NCI-H345 (cell line): ENCODE measurements around the gene KRTAP12-4.
"Not testable (repeated sequence)": the region's sequence is repeated elsewhere in the genome, so short reads cannot be mapped to it uniquely, and the experiment has no call there.

Source experiments
- DNase-seq: peaks from one replicate; lab custom pipeline; 2025; lab: John Stamatoyannopoulos, UW

KRTAP12-4 gene

GRCh38 chr21:44630440-44630839 lies 24.0 kb downstream of the KRTAP12-4 start:
- no peak for DNase-seq

GRCh38 chr21:44628707-44629391 lies 25.6 kb downstream of the KRTAP12-4 start:
- no peak for DNase-seq

DNA sequence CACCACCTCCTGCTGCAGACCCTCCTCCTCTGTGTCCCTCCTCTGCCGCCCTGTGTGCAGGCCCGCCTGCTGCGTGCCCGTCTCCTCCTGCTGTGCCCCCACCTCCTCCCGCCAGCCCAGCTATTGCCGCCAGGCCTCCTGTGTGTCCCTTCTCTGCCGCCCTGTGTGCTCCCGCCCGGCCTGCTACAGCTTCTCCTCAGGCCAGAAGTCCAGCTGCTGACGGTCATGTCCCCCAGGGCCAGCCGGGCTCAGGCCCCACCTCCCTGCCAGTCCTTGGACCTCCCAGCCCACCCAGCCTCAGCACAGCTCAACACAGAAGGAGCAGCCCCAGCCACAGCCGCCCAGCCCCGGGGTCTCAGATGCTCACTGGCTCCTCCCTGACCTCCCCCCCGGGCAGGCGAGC lies 26.6 kb downstream of the KRTAP12-4 start:
- not testable (repeated sequence) for DNase-seq

GRCh38 chr21:44627181-44627822 lies 27.2 kb downstream of the KRTAP12-4 start:
- DNase-seq: not testable (repeated sequence)

- DNase-seq: no peak
These were observed 27.8 kb downstream of the KRTAP12-4 start, which contains the start of gene KRTAP10-9 for GRCh38 chr21:44626673-44627143. Gene KRTAP10-9, plus strand, starts transcription at chr21:44627093. Its CDS starts 79 bp downstream, at chr21:44627172.

DNA sequence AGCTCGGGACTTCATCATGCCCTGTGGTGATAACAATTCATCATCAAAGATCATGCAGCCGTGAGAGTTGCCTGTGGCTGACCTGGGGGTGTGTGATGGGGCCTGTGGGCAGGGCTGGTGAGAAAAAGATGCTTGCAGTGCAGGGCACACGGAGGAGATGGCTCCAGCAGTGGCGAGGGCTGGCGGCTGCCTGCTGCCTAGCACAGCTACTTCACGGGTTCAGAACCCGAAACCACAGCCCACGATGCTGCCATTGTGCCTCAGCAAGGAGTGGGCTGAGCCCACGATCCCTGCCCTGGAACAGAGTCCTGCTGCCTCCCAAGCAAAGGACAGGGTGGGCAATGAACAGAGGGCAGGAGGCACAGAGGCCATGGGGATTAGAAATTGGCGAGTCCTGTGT lies 28.2 kb downstream of the KRTAP12-4 start:
- DNase-seq: no peak

DNA sequence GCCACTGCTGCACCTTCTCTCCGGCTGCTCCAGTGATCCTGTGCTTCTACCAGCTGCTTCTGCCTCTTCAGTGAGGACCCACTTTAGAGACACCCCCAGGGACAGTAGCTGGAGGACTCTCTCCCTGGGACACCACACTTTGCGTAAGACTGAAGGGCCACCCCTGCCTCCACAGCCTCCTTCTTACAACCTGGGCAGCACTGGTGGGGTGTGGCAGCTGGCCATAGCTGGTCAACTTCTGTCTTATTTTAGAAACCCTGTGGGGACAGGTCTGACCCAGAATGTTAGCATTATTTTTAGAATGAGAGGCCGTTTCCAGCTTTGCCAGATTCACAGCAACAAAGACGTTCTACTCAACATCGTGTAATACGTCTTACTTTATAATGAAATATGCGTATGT lies 28.7 kb downstream of the KRTAP12-4 start:
- no peak for DNase-seq

DNA sequence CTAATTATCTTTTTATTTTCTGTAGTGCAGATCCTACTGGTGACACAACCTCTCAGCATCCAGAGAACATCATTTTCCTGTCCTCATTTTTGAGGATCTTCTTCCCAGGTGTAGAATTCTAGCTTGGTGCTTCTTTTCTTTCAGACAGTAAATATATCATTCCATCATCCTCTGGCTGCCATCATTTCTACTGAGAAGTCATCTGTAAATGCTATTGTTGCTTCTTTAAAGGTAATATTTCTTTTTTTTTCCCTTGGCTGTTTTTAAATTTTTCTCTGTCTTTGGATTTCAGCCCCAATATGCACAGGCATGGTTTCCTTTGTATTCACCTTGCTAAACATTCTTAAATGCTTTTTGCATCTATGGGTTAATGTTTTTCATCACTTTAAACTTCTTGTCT lies 30.9 kb downstream of the KRTAP12-4 start:
- DNase-seq: no peak

DNA sequence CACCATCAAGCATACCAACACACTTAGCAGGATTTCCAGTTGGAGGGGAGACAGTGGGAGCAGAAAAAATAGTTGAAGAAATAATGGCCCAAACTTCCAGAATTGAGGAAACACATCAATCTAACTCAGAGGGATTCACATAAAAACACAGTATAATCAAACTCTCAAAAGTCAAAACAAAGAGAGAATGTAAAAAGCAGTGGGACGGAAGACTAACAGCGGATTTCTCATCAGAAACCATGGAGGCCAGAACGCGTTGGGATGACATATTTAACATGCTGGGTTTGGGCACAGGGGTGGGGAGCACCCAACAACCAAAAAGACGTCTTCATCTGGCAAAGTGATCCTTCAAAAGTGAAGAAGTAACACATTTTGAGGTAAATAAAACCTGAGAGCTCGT lies 34.6 kb downstream of the KRTAP12-4 start:
- DNase-seq: no peak

DNA sequence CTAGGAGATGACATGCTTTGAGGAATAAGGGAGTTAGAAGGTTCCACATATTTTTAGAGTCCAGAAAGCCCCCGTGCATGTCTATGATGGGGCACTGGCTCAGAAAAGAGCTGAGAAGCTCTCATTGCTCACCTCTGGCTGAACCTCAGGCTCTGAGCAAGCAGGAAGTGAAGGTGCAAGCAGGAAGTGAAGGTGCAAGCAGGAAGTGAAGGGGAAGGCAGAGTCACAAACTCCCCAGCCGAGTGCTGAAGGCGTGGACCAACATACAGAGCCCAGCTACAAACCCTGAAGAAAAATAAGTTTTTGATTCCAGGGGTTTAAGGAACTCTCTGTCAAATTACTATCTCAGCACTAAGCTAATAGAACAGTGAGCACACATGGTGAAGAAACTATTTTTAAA lies 35.5 kb downstream of the KRTAP12-4 start:
- DNase-seq: no peak

- DNase-seq: no peak
These were observed 36.0 kb downstream of the KRTAP12-4 start for GRCh38 chr21:44618504-44618903.

DNA sequence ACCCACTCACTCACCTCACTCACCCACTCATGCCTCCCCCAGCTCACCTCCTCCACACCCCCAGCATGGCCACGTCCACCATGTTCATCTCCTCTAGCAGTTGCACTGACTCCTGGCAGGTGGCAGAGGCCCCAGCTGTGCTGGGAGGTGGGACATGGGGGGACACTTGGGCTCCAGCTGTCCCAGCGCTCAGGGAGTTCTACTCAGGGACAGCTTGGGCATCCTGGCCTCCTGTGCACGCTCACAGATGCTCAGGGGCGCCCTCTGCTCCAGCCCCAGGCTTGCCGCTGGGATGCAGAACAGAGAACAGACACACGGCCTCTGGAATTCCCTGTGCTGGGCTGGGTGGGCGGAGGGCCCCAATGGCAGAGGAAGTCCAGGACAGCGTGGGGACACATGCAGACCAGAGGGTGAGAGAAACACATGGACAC lies 37.4 kb downstream of the KRTAP12-4 start:
- no peak for DNase-seq

GRCh38 chr21:44616591-44616926 lies 37.9 kb downstream of the KRTAP12-4 start:
- DNase-seq: no peak

GRCh38 chr21:44615911-44616590 lies 38.4 kb downstream of the KRTAP12-4 start:
- peak; percentile 80 for DNase-seq

DNA sequence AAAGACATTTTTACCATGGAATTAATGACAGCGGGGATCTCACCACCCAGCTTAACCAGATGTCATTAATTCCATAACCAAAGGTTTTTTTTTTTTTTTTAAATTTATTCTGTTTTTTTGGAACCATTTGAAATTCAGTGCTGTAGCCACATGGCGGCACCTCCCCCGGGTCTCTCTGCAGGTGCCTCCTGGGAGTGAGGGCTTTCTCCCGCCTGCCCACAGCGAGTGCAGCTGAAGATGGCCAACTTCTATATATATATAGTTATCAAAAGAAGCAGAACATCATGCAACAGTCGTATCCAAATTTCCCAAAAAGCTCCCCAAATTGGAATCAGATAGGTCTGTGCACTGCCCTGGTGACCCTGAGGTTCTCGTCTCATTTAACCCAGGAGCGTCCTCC lies 39.0 kb downstream of the KRTAP12-4 start:
- DNase-seq: no peak

GRCh38 chr21:44614961-44615391 lies 39.5 kb downstream of the KRTAP12-4 start:
- DNase-seq: peak; percentile 52

DNA sequence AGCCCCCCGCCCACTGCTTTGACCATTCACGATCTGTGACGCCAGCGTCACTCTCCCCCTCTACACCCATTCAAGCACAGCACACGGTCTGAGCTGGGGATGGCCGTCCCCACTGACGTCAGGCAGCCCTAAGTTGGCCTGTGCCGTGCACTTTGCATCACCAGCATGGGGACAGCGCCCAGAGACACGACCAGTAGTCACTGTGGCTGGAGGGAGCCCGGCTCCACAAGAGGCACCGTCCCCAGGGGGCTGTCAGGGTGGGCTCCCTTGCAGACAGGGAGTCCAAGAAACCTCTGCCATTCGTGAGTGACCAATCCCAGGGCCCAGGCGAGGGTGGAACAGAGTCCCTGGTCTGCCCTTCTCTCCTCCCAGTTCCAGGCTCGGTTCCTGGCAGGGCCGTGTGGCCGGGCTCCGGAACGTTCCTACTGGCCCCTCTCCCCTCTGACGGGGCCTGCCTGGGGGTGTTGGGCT lies 40.3 kb downstream of the KRTAP12-4 start:
- DNase-seq: no peak

DNA sequence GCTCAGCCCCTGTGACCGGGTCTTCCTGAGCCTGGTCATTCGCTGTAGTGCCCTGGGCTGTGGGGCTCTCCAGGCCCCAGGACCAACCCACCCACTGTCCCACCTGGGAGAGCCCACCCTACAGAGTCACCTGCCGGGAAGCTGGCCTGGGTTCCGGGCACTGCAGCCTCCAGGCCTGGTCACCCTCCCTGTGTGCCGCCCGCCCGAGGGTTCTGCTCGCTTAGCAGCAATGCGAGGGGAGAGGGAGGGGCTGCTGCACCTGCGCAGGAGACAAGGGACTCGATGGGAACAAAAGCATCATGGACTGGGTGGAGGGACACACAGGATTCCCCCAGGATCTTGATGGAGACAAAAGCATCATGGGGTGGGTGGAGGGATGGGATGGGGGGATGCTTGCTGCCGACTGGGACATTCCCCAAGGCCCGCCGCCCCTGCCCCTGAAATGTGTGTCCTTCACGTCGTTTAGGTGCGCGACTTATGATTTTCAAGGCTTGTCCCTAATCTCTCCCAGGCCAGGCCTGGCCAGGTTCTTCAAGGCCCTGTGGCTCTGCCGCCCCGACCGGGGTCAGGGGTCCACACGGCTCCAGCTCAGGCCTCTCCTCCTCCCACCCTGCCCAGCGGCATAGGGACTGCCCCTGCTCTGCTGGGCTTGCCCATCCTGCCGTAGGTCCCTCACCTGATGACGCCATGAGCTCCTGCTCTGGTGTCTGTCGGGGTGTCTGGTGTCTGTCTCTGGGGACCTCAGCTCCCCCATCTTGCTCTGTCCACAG lies 40.9 kb downstream of the KRTAP12-4 start:
- peak; percentile 20 for DNase-seq

DNA sequence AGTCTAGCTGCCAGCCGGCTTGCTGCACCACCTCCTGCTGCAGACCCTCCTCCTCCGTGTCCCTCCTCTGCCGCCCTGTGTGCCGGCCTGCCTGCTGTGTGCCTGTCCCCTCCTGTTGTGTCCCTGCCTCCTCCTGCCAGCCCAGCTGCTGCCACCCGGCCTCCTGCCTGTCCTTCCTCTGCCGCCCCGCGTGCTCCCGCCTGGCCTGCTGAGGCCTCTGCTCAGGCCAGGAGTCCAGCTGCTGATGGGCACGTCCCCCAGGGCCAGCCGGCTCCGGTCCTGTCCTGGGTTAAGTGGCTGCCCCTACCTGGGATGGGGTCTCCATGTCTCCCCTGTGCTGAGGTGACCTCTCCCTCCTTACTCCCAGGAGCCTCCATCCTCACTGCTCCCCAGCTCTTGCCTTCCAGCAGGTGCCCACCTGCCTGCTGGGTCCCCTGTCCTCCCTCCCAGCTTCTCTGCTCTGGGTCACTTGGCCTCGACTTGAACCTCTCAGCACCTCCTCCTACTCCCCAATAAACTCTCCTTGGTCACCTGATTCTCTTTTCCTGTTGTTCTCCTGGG lies 41.7 kb downstream of the KRTAP12-4 start:
- DNase-seq: no peak

DNA sequence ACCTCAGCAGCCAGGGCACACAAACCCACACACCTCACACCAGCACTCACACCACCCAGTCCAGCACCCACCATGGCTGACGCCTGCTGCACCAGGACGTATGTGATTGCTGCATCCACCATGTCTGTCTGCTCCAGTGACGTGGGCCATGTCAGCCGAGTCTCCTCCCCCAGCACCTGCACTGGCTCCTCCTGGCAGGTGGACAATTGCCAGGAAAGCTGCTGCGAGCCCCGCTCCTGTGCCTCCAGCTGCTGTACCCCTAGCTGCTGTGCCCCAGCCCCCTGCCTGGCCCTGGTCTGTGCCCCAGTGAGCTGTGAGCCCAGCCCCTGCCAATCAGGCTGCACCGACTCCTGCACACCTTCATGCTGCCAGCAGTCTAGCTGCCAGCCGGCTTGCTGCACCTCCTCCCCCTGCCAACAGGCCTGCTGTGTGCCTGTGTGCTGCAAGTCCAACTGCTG lies 42.4 kb downstream of the KRTAP12-4 start, which contains the start of gene KRTAP10-8:
Gene KRTAP10-8 (plus strand): TSS at position 51 of the 458 bp plus-strand sequence. CDS start 22 bp downstream, at position 73.
- no peak for DNase-seq

DNA sequence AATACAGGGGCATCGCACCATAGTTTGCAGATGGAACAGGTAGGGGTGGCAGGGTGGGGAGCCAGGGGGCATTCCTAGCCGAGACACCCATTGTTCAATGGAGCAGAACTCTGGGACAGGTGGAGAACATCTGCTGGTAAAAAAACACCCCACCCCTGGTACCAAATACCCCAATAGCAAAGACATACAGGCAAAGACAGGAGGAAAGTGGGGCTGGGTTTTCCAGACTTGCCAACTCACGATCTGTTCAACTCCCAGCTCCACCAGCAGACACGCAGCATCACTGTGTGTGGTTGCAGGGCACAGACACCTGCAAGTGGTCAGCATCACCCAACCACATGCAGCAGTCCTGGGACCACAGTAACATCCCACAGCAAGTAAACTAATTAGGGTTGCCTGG lies 42.9 kb downstream of the KRTAP12-4 start:
- DNase-seq: no peak
